Prostate gland (tissue), 2 donors: ENCODE data around the gene SKIL.

ENCODE experiments used
- POLR2A ChIP-seq: fragments of 450-650 bp; IDR thresholded peaks from one replicate; pipeline ENCODE4 v1.6.1; 2016; ENCODE audit warnings: antibody characterized with exemption, mild to moderate bottlenecking
- TF ChIP-seq, protein P1 (sequence below), 4 experiments: fragments of 200-600 bp in 2 of 4; fragments of 450-650 bp in 2 of 4; sonication (generic) in 2 of 4; IDR thresholded peaks; 1 replicate in 3 of 4; 2 replicates in 1 of 4; pipeline ENCODE4 v1.5.1; 2016 to 2019; ENCODE audit warnings: antibody characterized with exemption in 4 of 4, mild to moderate bottlenecking in 2 of 4, moderate library complexity in 2 of 4

DNA sequence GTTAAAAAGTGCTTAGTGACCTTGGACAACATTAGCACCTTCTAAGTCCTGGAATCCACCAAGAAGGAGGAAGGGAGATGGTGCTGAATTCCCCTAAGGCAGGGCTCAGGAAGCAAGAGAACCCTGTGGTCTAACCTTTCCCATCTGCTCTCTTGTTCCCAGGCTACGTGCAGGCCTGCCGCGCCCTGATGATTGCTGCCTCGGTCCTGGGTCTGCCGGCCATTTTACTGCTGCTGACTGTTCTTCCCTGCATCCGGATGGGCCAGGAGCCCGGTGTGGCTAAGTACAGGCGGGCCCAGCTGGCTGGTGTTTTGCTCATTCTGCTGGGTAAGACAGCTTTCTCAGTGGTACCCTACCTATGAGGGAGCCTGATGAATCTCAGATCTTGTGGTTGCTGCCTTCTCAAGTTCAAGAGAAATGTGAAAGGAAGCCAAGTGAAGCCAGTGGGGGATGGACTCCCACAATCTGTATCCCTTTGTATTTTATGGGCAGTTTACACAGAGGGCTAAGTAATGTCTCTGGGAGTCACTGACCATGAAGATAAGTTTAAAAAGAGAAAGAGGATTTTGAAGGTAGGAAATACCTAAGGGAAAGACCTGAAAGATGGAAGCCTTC, 65.6 kb downstream of the SKIL start:
- TF ChIP-seq, protein P1, sequence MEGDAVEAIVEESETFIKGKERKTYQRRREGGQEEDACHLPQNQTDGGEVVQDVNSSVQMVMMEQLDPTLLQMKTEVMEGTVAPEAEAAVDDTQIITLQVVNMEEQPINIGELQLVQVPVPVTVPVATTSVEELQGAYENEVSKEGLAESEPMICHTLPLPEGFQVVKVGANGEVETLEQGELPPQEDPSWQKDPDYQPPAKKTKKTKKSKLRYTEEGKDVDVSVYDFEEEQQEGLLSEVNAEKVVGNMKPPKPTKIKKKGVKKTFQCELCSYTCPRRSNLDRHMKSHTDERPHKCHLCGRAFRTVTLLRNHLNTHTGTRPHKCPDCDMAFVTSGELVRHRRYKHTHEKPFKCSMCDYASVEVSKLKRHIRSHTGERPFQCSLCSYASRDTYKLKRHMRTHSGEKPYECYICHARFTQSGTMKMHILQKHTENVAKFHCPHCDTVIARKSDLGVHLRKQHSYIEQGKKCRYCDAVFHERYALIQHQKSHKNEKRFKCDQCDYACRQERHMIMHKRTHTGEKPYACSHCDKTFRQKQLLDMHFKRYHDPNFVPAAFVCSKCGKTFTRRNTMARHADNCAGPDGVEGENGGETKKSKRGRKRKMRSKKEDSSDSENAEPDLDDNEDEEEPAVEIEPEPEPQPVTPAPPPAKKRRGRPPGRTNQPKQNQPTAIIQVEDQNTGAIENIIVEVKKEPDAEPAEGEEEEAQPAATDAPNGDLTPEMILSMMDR (IDR thresholded peaks at IDR 0.05), result no peak
- TF ChIP-seq POLR2A, result no peak
